ENCODE data around the gene HDDC3.
A peak's percentile ranks its signal among the peaks of the same experiment; 100 is the strongest.

Gene HDDC3

GRCh38 chr15:90953947-90954711 is 21.8 kb upstream of the HDDC3 start:
- no peak for DNase-seq

- DNase-seq, result no peak
These were observed 20.7 kb upstream of the HDDC3 start for GRCh38 chr15:90952901-90953677.

- DNase-seq, result no peak
These were observed 18.3 kb upstream of the HDDC3 start for GRCh38 chr15:90950676-90951075.

GRCh38 chr15:90949979-90950675 is 17.8 kb upstream of the HDDC3 start:
- DNase-seq, result no peak

- no peak for DNase-seq
These were observed 16.2 kb upstream of the HDDC3 start for GRCh38 chr15:90948506-90948905.

- DNase-seq, result no peak
These were observed 15.4 kb upstream of the HDDC3 start for GRCh38 chr15:90947577-90948357.

- no peak for DNase-seq
These were observed 14.7 kb upstream of the HDDC3 start for GRCh38 chr15:90946941-90947576.

- DNase-seq, result no peak
These were observed 14.2 kb upstream of the HDDC3 start for GRCh38 chr15:90946538-90946937.

- no peak for DNase-seq
These were observed 12.7 kb upstream of the HDDC3 start for GRCh38 chr15:90945091-90945490.

GRCh38 chr15:90942354-90943120 is 10.2 kb upstream of the HDDC3 start:
- no peak for DNase-seq

GRCh38 chr15:90941038-90941437 is 8.7 kb upstream of the HDDC3 start:
- no peak for DNase-seq

- DNase-seq, result no peak
These were observed 7.4 kb upstream of the HDDC3 start for GRCh38 chr15:90939756-90940155.

- DNase-seq, result no peak
These were observed 5.9 kb upstream of the HDDC3 start for GRCh38 chr15:90938261-90938660.

- DNase-seq, result no peak
These were observed 4.5 kb upstream of the HDDC3 start for GRCh38 chr15:90936823-90937222.

GRCh38 chr15:90934949-90935751 is 2.8 kb upstream of the HDDC3 start, which contains the start of gene UNC45A:
UNC45A (plus strand) TSS chr15:90935285; CDS start chr15:90935325, 40 bp downstream.
- peak; percentile 90 for DNase-seq

GRCh38 chr15:90934256-90934948 is 2.1 kb upstream of the HDDC3 start:
- DNase-seq, result peak; percentile 80

- DNase-seq, result no peak
These were observed 952 bp upstream of the HDDC3 start for GRCh38 chr15:90933301-90933700.

- DNase-seq, result no peak
These were observed 277 bp upstream of the HDDC3 start for GRCh38 chr15:90932660-90932991.

GRCh38 chr15:90931575-90931827 is 848 bp downstream of the HDDC3 start:
- no peak for DNase-seq

GRCh38 chr15:90930861-90931574 is 1.3 kb downstream of the HDDC3 start:
- DNase-seq, result no peak

Data from left hindlimb (tissue), 1 donor.